Suprapubic skin (tissue), 4 donors: Measurements from ENCODE around the gene ANO9.

Experiments
- POLR2A ChIP-seq, 2 donors: fragments of 450-650 bp; IDR thresholded peaks; one replicate each; pipeline ENCODE4 v1.6.1; 2017; ENCODE audit warnings: antibody characterized with exemption in 2 of 2, mild to moderate bottlenecking in 2 of 2, moderate library complexity in 2 of 2
- POLR2AphosphoS5 ChIP-seq, 3 donors: sonication (generic); formaldehyde crosslinking; IDR thresholded peaks; one replicate each; pipeline ENCODE4 v1.6.1; 2017; ENCODE audit warnings: antibody characterized with exemption in 3 of 3
- TF ChIP-seq, protein P1 (sequence below), 2 donors: fragments of 200-600 bp in 1 of 2; fragments of 450-650 bp in 1 of 2; sonication (generic) in 1 of 2; IDR thresholded peaks; one replicate each; pipeline ENCODE4 v1.5.1; 2016 to 2019; ENCODE audit warnings: antibody characterized with exemption in 2 of 2, mild to moderate bottlenecking in 1 of 2, moderate library complexity in 1 of 2

- TF ChIP-seq, protein P1, sequence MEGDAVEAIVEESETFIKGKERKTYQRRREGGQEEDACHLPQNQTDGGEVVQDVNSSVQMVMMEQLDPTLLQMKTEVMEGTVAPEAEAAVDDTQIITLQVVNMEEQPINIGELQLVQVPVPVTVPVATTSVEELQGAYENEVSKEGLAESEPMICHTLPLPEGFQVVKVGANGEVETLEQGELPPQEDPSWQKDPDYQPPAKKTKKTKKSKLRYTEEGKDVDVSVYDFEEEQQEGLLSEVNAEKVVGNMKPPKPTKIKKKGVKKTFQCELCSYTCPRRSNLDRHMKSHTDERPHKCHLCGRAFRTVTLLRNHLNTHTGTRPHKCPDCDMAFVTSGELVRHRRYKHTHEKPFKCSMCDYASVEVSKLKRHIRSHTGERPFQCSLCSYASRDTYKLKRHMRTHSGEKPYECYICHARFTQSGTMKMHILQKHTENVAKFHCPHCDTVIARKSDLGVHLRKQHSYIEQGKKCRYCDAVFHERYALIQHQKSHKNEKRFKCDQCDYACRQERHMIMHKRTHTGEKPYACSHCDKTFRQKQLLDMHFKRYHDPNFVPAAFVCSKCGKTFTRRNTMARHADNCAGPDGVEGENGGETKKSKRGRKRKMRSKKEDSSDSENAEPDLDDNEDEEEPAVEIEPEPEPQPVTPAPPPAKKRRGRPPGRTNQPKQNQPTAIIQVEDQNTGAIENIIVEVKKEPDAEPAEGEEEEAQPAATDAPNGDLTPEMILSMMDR (IDR thresholded peaks at IDR 0.05): no peak
- no peak for TF ChIP-seq POLR2AphosphoS5 (IDR thresholded peaks at IDR 0.05)
- no peak for TF ChIP-seq POLR2A (IDR thresholded peaks at IDR 0.05)
Measured at GRCh38 chr11:376531-377173, 65.2 kb downstream of the ANO9 start.
